ENCODE measurements around the gene FAM240B. TPM values are rescaled to one million over a fixed set of nuclear protein-coding genes. Genes with fewer than 3 reads are reported as not detected.

The FAM240B gene
- total RNA-seq, 2 donors from 2014 or later = not detected

Other genes with a start within 250 kb of the FAM240B start
- 10 to 100 TPM; 12.2 to 12.3 TPM for gene ANKRD18A, start 99.5 kb downstream of the FAM240B start, total RNA-seq